HT1080 (cell line): ENCODE results near the gene CNTN1. TPM values are rescaled to one million over a fixed set of nuclear protein-coding genes. Genes with fewer than 3 reads are reported as not detected.

ENCODE experiments used
- DNase-seq: peaks from one replicate; pipeline ENCODE4 v3.0.0-alpha.2; 2015; ENCODE audit warnings: low read depth
- polyA plus RNA-seq, 2 experiments: library from polyadenylated mRNA; depleted of rRNA; stranded (reverse); fragments of >200 nt; gene quantifications; 2 replicates each; pipeline ENCODE4 v1.2.3, GENCODE V29; 2015
- total RNA-seq: library from RNA; depleted of rRNA; stranded (reverse); fragments of >200 nt; shearing (Covaris generic); gene quantifications from 2 replicates; pipeline ENCODE4 v1.2.3, GENCODE V29; 2014; rRNA removed

CNTN1 gene
- 0.08 and 0.20 TPM in 2 replicates for total RNA-seq
- 0.72 and 1.5 TPM in 2 replicates for polyA plus RNA-seq (2015; cell fraction: cytosol; rRNA removed)
- 1.2 and 1.8 TPM in 2 replicates for polyA plus RNA-seq (2015; cell fraction: nucleus; rRNA removed)

DNA sequence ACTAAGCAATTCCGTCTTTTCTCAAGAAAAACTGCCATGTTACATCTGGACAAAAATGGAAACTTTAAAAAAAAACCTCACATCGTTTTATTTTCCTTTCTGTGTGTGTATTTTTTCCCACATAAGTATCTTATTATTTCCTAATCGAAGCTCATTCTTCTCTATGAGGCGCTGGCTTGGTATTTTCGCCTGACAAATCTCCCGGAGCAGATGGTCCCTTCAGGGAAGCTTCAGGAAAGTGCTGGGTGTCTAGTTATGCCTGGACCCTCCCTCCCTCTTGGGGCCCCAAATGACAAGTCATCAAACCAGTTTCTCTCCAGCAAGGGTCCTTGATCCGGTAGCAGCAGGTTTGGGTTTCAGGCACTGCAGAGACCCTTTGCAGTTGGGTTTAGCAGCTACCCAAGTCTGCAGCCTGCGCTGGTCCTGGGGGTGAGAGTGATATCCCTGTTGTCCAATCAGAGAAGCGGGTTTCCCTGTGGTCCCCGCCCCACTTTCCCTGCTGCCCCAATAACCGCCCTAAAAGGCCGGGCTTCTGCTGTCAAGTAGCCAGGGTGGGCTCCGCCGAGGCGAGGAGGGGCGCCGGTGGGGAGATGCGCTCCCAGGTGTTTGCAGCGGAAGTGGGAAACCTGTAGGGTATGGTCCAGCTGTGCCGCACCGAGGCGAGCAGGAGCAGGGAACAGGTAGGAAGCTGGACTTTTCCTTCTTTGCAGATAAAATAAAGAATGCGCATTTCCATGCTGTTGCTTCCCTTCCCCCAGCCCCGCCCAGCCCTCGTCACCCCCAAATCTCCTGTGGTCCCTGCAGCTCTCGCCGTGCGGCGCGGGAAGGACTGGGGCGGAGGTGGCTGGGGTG is at the start of gene CNTN1:
Gene CNTN1, plus strand, starts transcription at position 527 of the 852 bp plus-strand sequence.
- no peak for DNase-seq

- no peak for DNase-seq
Observed at GRCh38 chr12:40643506-40643905, 48.7 kb upstream of the CNTN1 start.

DNA sequence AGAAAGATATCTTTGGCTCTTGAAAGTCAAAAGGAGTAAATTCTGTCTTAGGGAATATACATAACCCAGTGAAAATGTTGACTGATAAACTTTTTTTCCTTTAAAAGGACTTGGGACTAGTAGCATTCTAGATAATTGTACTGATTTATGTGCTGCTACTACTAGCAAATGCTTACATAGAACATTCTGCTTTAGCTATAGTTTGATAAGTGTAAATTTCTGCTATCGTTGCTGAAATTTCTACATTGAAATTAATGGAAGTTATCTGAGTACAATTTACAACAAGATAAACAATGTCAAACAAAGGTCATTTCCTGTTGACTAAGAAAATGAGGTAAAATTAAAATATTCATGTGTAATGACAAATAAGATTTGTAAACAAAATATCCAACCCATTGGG is 48.3 kb upstream of the CNTN1 start:
- DNase-seq, result no peak

- DNase-seq, result no peak
Observed at GRCh38 chr12:40644708-40645107, 47.5 kb upstream of the CNTN1 start.

GRCh38 chr12:40645361-40645760 is 46.9 kb upstream of the CNTN1 start:
- no peak for DNase-seq

- DNase-seq, result no peak
Observed at GRCh38 chr12:40646456-40646855, 45.8 kb upstream of the CNTN1 start.

GRCh38 chr12:40646911-40647310 is 45.3 kb upstream of the CNTN1 start:
- no peak for DNase-seq

- peak; percentile 8 for DNase-seq
Observed at GRCh38 chr12:40647651-40648050, 44.6 kb upstream of the CNTN1 start.

DNA sequence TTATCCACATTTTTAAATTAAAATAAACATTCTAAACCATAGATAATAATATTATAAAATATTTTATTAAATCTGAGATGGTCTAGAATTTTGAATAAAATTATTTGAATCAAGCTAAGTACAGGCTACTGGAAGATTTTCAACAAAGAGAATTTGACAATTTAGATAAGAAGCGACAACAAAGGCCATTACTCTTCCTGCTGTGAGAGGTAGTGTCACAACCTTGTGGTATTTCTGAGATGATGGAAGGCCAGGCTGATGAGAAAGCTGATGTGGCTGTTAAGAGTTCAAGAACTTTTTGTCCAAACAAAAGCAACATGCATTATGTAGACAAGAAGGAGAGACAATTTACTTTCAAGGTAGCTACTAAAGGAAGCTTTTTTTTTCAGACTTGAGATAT is 43.7 kb upstream of the CNTN1 start:
- no peak for DNase-seq

DNA sequence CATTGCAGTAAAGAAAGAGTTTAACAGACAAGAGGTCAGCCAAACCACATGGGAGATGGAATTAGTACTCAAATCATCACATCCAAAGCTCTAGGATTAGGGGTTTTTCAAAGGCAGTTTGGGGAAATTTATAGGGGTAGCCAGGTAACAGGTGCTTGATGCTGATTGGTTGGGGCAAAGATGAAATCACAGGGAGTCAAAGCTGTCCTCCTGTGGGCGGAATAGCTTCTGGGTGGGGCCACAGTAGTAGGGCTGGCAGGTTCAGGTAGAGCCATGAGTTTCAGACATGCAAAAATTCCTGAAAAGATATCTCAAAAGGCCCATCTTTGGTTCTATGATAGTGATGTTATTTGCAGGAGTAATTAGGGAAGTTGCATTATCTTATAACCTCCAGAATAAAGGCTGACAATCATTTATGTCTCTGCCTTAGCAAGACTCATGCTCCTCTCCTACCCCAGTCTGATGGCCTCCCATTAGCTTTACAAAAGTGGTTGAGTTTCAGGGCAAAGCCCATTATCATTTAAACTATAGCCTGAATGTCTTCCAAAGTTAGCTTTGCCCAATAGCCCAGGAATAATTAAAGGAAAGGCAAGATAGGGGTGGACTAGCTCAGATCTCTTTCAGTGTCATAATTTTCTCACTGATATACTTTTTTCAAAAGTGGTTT is 42.1 kb upstream of the CNTN1 start:
- no peak for DNase-seq

DNA sequence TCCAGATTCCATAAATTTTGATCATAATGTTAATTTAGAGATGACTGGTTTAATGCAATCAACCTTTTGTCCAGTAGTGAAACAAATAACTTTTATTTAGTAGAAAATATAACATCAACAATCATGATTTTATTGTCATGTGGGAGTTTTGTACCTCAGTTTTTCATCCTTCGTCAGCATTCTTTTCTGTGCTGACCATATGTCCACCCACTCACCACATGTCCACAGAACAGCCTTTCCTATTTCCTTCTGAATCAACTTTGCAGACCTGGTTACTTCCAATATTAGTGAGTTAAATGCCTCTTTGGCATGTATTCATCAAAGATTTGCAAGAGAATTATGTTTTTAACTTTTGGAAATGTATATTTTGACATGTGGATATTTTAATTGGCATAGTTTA is 36.8 kb upstream of the CNTN1 start:
- no peak for DNase-seq

GRCh38 chr12:40662366-40662765 is 29.9 kb upstream of the CNTN1 start:
- no peak for DNase-seq

DNA sequence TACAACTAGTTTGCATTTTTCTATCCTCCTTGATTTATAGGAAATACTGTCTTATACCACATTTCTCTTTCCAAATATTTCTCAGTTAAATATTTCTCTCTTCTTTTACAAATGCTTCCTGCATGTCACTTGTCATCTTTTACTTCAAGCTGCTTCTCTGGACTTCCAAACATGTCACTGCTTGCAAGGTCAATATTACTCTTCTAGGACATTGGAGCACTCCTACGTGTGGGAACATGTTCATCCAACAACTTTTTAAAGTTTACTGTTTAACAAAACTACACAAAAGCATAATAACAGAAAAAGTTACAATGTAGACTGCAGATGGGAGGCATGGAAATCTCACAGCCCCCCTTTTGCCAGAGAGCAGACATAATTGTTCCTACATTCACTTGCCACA is 28.5 kb upstream of the CNTN1 start:
- no peak for DNase-seq

DNA sequence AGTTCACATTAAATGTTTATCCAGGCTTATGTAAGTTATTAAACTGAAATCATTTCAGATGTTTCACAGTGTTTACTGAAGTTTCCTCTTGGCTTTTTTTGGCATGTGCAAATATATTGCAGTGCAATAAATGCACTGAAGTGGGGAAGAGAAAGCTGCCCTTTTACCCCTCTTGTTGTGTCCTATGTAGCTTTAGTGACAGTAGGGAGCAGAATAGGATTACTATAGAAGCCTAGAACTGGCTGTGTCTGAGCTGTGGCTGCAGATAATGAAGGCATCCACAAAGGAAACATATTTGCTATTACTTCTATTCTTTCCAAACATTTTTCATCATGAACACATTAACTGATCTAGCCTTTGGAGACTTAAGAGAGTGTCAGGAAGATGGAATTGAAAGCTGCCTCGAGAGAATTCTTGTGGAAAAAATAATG is 24.1 kb upstream of the CNTN1 start:
- DNase-seq, result no peak

DNA sequence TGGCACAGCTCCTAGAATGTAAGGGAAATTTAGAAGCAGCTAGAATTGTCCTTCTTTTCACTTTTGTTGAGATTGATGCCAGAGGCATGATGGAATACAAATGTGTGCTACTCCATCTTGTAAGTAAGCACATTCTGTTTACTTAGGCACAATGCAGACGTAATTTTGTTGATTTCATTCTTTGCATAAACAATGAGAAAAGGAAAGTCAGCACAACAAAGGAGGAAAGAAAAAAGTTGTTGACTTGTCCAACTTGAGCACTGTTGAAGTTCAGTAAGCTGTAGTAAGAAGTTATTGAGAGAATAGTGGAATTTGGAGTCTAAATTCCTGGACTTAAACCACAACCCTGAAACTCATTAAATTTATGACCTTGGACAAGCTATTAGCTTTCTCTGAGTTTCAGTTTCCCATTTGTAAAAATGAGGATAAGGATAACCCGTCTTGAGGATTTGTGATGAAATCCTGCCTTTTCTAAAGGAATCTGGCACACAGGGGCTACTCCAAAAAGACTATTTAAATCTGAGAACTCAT is 19.4 kb upstream of the CNTN1 start:
- DNase-seq, result no peak

- no peak for DNase-seq
Observed at GRCh38 chr12:40681148-40681547, 11.1 kb upstream of the CNTN1 start.

DNA sequence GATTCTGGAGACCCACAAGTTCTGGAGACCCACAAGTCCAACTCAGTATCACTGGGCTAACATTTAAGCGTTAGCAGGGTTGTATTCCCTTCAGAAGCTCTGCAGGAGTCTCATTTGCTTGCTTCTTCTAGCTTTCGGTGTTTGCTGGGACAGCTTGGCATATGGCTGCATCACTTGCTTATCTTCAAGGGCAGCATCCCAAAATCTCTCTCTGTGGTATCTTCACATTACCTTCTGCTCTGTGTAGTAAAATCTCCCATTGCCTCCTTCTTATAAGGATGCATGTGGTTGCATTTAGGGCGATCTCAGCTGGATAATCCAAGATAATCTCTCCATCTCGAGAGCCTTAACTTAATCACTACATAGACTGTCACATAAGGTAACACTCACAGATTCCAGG is 7.3 kb upstream of the CNTN1 start:
- no peak for DNase-seq

DNA sequence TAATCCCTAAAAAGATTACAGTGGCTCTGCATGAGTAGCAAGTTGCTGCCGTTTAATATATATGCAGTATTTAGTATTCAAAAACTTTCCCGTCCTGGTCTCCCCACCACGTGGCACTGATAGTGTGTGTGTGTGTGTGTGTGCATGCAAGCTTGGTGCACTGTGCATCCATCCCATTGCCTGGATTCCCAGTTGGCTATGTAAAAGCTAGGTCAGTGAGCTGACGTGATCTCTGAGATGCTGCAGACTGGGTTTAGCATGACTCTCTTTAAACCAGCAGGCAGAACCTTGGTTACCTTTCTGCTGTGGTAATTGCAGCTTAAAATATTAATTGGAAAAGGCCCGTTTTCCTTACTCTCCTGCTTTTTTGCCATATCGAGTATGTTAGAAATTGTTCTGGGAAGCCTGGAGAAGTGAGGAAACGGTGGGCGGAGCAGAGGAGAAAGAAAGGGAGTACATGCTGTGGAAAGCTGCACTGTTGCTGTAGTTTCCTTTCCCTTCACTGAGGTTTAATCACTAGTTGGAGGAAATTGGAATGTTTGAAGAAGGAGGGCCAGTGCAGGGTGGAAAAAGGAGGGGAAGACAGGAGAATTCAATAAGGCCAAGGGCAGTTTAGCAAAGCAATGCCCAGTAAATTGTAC is 4.0 kb upstream of the CNTN1 start:
- DNase-seq, result no peak

GRCh38 chr12:40689576-40689975 is 2.7 kb upstream of the CNTN1 start:
- DNase-seq, result peak; percentile 2

DNA sequence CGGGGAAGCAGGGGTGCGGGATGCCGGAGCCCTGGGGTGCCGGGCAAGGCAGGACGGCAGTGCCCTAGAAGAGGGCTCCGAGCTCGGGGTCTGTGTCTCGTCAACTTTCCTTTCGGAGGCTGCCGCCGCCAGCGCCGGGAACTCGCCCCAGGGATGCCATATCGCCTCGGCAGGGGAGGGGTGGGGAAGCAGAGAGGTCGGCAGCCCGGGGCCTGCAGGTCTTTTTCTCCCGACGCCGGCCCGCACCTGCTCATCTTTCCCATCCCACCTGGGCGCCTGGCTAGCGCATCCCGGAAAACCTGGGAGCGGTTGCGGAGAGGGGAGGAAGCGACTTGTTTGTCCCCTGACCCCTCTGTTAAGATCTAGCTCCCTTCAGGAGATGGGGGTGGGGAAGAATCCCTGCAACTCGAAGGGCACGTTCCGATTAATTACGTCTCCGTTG is 547 bp downstream of the CNTN1 start:
- DNase-seq, result no peak

- no peak for DNase-seq
Observed at GRCh38 chr12:40693207-40693821, 1.1 kb downstream of the CNTN1 start.
